GM21576 (cell line): Measurements from ENCODE around the gene ACOXL.
"Not testable (repeated sequence)": the region's sequence is repeated elsewhere in the genome, so short reads cannot be mapped to it uniquely, and the experiment has no call there.

Experiments
- ATAC-seq: cut with Tn5 transposase; IDR thresholded peaks from one replicate; pipeline ENCODE4 v1.9.1; 2021; ENCODE audit warnings: mild to moderate bottlenecking, moderate library complexity; ENCODE audit not compliant: unreplicated experiment

Gene ACOXL

GRCh38 chr2:111050701-111051376 lies 318.5 kb downstream of the ACOXL start:
- no peak for ATAC-seq

GRCh38 chr2:111052621-111053020 lies 320.2 kb downstream of the ACOXL start:
- ATAC-seq, result no peak

- ATAC-seq, result no peak
These were observed 320.9 kb downstream of the ACOXL start for GRCh38 chr2:111053266-111053665.

GRCh38 chr2:111053825-111054515 lies 321.6 kb downstream of the ACOXL start:
- ATAC-seq, result no peak

- peak; percentile 72 for ATAC-seq
These were observed 322.7 kb downstream of the ACOXL start for GRCh38 chr2:111054791-111055691.

GRCh38 chr2:111055735-111056134 lies 323.4 kb downstream of the ACOXL start:
- ATAC-seq, result no peak

GRCh38 chr2:111057045-111057444 lies 324.7 kb downstream of the ACOXL start:
- no peak for ATAC-seq

- no peak for ATAC-seq
These were observed 325.3 kb downstream of the ACOXL start for GRCh38 chr2:111057721-111058120.

- no peak for ATAC-seq
These were observed 325.9 kb downstream of the ACOXL start for GRCh38 chr2:111058264-111058663.

GRCh38 chr2:111061191-111061590 lies 328.8 kb downstream of the ACOXL start:
- no peak for ATAC-seq

- ATAC-seq, result peak; percentile 50
These were observed 330.0 kb downstream of the ACOXL start for GRCh38 chr2:111062417-111062816.

GRCh38 chr2:111066062-111066593 lies 333.8 kb downstream of the ACOXL start:
- no peak for ATAC-seq

- ATAC-seq, result no peak
These were observed 336.2 kb downstream of the ACOXL start for GRCh38 chr2:111068435-111069058.

- no peak for ATAC-seq
These were observed 337.3 kb downstream of the ACOXL start for GRCh38 chr2:111069722-111070121.

- no peak for ATAC-seq
These were observed 339.3 kb downstream of the ACOXL start for GRCh38 chr2:111071600-111072171.

GRCh38 chr2:111072220-111072871 lies 340.0 kb downstream of the ACOXL start:
- ATAC-seq, result no peak

- not testable (repeated sequence) for ATAC-seq
These were observed 350.3 kb downstream of the ACOXL start for GRCh38 chr2:111082659-111083058.

GRCh38 chr2:111091811-111092211 lies 359.4 kb downstream of the ACOXL start:
- ATAC-seq, result no peak

- no peak for ATAC-seq
These were observed 362.3 kb downstream of the ACOXL start for GRCh38 chr2:111094691-111095090.

GRCh38 chr2:111095434-111095833 lies 363.1 kb downstream of the ACOXL start:
- no peak for ATAC-seq
